ENCODE measurements around the gene MAP4K3.

The MAP4K3 gene

GRCh38 chr2:39304200-39304599 lies 132.9 kb downstream of the MAP4K3 start (continued):
- TF ChIP-seq ZNF302 (tag by site-specific recombination; IDR thresholded peaks at IDR 0.05; ENCODE audit: low read depth) (no peak), ZNF248 (tag by site-specific recombination; IDR thresholded peaks at IDR 0.05) (no peak), BCL11A (tag by site-specific recombination; IDR thresholded peaks at IDR 0.05; ENCODE audit: low read depth) (no peak), ZBTB26 (tag by site-specific recombination; optimal IDR thresholded peaks at IDR 0.05) (no peak), ZNF610 (tag by site-specific recombination; IDR thresholded peaks at IDR 0.05; ENCODE audit: borderline replicate concordance) (no peak), ZNF677 (tag by site-specific recombination; IDR thresholded peaks at IDR 0.05) (no peak), ZNF560 (tag by site-specific recombination; IDR thresholded peaks at IDR 0.05; ENCODE audit: borderline replicate concordance) (no peak)

GRCh38 chr2:39301352-39301751 lies 135.7 kb downstream of the MAP4K3 start:
- CTCF ChIA-PET: interaction anchor here (0.7 kb wide), 1 partner anchor 18 kb away, joined by 3 read pairs; no protein-coding TSS in a partner anchor
- peaks cover 0 to 4% of the 10 kb centered on the region in 2 experiments; a peak in 1 of 3 replicates for H3K36me3 ChIP-seq (ENCODE audit: control insufficient read depth in 2 of 2, insufficient read depth in 1 of 2, low read length in 2 of 2)
- POLR2A ChIA-PET: no interaction called here
- H3K4me3 ChIP-seq (ENCODE audit: low read depth, low read length): no peak overlapping the region
- peaks cover 10% of the 10 kb centered on the region; the same call in 1 of the 2 replicates for H3K4me1 ChIP-seq (ENCODE audit: control insufficient read depth, insufficient read depth, low read length)
- H3K27ac ChIP-seq (ENCODE audit: extremely low read depth, low read depth, low read length): no peak overlapping the region
- no peak for TF ChIP-seq ZNF148 (tag by site-specific recombination; IDR thresholded peaks at IDR 0.05; ENCODE audit: borderline replicate concordance)
- no peaks in the 10 kb centered on the region for H3K9me3 ChIP-seq (ENCODE audit: control insufficient read depth, insufficient read depth, low read depth, low read length)

GRCh38 chr2:39300044-39300978 lies 136.8 kb downstream of the MAP4K3 start:
- Histone ChIP-seq H3K27ac (ENCODE audit: extremely low read depth, low read depth, low read length) (no peak overlapping the region), H3K36me3 (ENCODE audit: control insufficient read depth in 2 of 2, insufficient read depth in 1 of 2, low read length in 2 of 2) (peaks cover 0 to 4% of the 10 kb centered on the region in 2 experiments; a peak in 1 of 3 replicates), H3K4me3 (ENCODE audit: low read depth, low read length) (no peak overlapping the region), H3K4me1 (ENCODE audit: control insufficient read depth, insufficient read depth, low read length) (peaks cover 10% of the 10 kb centered on the region; the same call in 1 of the 2 replicates), H3K9me3 (ENCODE audit: control insufficient read depth, insufficient read depth, low read depth, low read length) (no peaks in the 10 kb centered on the region)
- CTCF ChIA-PET: interaction anchor here (0.6 kb wide), 1 partner anchor 803 kb away, joined by 3 read pairs; no protein-coding TSS in a partner anchor
- POLR2A ChIA-PET: no interaction called here
- TF ChIP-seq ZBTB1 (tag by site-specific recombination; IDR thresholded peaks at IDR 0.05): no peak
- no peak for TF ChIP-seq ZNF19 (tag by site-specific recombination; IDR thresholded peaks at IDR 0.05; ENCODE audit: low read depth)
- TF ChIP-seq ZNF274 (IDR thresholded peaks at IDR 0.05; ENCODE audit: low read length): no peak
- no peak for TF ChIP-seq ZNF274 (tag by site-specific recombination; IDR thresholded peaks at IDR 0.05; ENCODE audit: borderline replicate concordance)
- no peak for TF ChIP-seq ZNF560 (tag by site-specific recombination; IDR thresholded peaks at IDR 0.05; ENCODE audit: borderline replicate concordance)
- TF ChIP-seq ZNF585B (tag by site-specific recombination; IDR thresholded peaks at IDR 0.05): no peak
- TF ChIP-seq ZXDB (tag by site-specific recombination; IDR thresholded peaks at IDR 0.05): no peak
- TF ChIP-seq ZNF292 (tag by site-specific recombination; IDR thresholded peaks at IDR 0.05; ENCODE audit: borderline replicate concordance, low read depth): no peak
- no peak for TF ChIP-seq ZNF335 (tag by site-specific recombination; conservative IDR thresholded peaks at IDR 0.05)
- TF ChIP-seq ZNF529 (tag by site-specific recombination; IDR thresholded peaks at IDR 0.05; ENCODE audit: insufficient replicate concordance): no peak
- TF ChIP-seq ZNF544 (tag by site-specific recombination; IDR thresholded peaks at IDR 0.05): no peak
- TF ChIP-seq ZNF692 (tag by site-specific recombination; IDR thresholded peaks at IDR 0.05): no peak
- no peak for TF ChIP-seq REPIN1 (tag by site-specific recombination; IDR thresholded peaks at IDR 0.05; ENCODE audit: low read depth)
- no peak for TF ChIP-seq ZNF830 (tag by site-specific recombination; IDR thresholded peaks at IDR 0.05; ENCODE audit: low read depth)
- no peak for TF ChIP-seq ZNF558 (tag by site-specific recombination; IDR thresholded peaks at IDR 0.05)
- no peak for TF ChIP-seq SP7 (tag by site-specific recombination; IDR thresholded peaks at IDR 0.05)
- TF ChIP-seq CTCF (tag by site-specific recombination; IDR thresholded peaks at IDR 0.05): no peak
- TF ChIP-seq ZFP41 (tag by site-specific recombination; IDR thresholded peaks at IDR 0.05; ENCODE audit: borderline replicate concordance): no peak
- TF ChIP-seq BCL11A (tag by site-specific recombination; IDR thresholded peaks at IDR 0.05; ENCODE audit: low read depth): no peak
